Epidermal melanocyte (primary cell): Measurements from ENCODE around the gene CCDC51.
"Not testable (repeated sequence)": the region's sequence is repeated elsewhere in the genome, so short reads cannot be mapped to it uniquely, and the experiment has no call there.

Experiments used
- DNase-seq: peaks from one replicate; pipeline ENCODE4 v3.0.0; 2011; ENCODE audit warnings: low spot score; ENCODE audit not compliant: insufficient read length

The CCDC51 gene

DNA sequence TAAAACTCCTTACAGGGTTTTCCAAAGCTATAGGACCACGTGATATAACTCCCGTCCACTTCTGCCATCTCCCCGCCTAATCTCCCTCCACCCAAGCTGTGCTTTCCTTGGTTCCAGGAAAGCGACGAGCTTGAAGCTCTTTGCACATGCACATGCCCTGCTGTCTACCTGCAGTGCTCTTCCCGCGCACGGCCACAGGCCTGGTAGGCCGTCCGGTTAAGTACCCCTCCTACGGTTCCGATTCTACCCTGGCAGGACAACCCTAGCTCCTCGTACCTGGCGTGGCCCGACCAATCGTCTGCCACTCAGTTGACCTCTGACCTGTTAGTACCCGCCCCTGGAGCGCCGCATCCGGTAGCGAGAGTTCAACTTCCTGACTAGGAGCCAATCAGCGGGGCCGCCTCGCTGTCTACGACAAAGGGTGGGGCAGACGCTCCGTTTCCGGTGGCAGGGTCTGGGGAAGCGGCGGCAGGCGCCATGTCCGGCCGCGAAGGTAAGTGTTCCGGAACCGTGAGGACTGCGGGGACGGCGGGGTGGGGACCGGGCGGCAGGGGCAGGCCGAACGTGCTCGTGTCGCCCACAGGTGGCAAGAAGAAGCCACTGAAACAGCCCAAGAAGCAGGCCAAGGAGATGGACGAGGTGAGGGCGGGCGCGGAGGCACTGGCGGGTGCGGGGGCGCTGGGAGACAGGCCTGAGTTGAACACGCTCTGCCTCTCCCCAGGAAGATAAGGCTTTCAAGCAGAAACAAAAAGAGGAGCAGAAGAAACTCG, at the start of gene CCDC51, which contains the start of gene TMA7:
TSS of gene CCDC51 (minus strand) at position 300 of the 770 bp plus-strand sequence. CDS start 4,991 bp downstream, outside the sequence.
TSS of gene TMA7 (plus strand) at position 438 of the 770 bp plus-strand sequence. CDS start at position 478, 40 bp downstream.
- DNase-seq, result peak; percentile 97

- no peak for DNase-seq
These were observed 47.0 kb upstream of the CCDC51 start for GRCh38 chr3:48486952-48487351.

DNA sequence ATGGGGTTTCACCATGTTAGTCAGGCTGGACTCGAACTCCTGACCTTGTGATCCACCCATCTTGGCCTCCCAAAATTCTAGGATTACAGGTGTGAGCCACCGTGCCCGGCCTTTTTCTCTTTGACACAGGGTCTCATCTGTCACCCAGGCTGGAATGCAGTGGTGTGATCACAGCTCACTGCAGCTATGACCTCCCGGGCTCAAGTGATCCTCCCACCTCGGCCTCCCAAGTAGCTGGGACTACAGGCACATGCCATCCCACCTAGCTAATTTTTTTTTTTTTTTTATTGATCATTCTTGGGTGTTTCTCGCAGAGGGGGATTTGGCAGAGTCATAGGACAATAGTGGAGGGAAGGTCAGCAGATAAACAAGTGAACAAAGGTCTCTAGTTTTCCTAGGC, 42.9 kb upstream of the CCDC51 start:
- DNase-seq, result not testable (repeated sequence)

DNA sequence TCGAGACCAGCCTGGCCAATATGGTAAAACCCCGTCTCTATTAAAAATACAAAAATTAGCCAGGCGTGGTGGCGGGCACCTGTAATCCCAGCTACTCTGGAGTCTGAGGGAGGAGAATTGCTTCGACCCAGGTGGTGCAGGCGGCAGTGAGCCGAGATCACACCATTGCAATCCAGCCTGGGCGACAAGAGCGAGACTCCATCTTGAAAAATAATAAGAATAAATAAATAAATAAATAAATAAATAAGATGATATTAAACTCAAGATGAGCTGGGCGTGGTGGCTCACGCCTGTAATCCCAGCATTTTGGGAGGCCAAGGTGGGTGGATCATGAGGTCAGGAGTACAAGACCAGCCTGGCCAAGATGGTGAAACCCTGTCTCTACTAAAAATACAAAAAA, 41.0 kb upstream of the CCDC51 start:
- not testable (repeated sequence) for DNase-seq

DNA sequence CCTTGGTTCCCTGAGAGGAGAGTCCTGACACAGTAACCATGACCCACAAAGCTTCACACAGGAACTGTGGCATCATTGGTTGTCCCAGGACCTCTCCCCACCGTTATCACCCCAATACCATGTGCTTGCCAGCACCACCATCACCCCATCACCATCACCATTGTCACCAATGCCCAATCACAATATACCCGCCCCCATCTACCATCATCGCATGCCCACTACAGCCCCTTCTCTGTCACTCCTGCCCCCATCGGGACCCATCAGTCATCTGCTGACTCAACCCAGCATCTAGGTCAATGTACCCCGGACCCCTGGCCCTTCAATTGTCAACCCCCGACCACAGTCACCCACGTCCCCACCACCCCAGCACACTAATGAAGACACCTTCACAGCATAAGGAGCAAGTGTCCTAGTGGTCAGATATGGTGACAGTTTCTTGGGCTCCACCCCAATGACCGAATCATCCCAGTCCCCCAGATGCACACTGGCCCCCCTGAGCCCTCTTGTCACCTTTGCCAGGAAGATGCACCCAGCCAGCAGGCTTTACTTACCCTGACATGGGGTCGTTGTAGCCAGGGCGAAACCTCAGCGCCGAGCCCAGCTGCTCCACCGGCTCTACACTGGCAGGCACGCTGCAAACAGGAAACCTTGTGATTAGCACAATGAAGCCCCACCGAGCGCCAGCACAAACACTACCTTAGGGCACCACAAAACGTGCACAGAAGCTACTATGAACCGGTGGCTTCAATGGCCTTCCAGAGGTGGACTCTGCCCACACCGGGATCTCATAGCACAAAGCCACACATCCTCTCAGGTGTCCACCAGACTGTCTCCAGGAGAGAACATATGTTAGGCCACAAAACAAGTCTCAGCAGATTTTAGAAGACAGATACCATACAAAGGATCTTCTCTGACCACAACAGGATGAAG, 39.0 kb upstream of the CCDC51 start:
- no peak for DNase-seq

- no peak for DNase-seq
These were observed 38.1 kb upstream of the CCDC51 start for GRCh38 chr3:48477959-48478520.

DNA sequence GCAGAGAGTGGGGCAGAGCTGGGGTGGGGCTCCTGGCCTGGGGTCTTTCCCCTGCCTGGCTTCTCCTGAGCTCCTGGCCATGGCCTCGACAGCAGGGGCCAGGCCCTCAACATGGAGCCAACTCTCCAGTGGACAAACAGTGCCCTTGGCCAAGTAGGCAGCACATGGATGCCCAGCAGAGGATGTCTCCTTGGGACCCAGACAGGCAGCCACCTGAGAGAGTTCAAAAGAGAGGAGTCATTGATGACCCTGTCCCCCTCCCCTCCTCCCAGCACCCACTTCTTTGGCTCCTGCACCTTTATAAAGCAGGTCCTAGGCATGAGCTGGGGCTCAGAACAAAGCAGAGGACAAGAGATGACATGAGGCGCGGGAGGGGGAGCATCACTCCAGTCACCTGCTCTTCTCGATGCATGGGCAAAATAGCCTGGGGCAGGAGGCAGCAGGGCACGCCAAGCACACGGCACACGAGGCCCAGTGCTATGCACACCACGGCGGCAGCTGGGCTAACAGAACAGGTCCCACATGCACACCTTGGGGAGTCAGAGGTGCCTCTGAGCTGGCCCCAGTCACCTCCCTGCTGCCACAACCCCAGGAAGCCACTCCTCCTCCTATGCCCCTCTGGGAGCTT, 36.6 kb upstream of the CCDC51 start:
- no peak for DNase-seq

GRCh38 chr3:48475188-48475587, 35.3 kb upstream of the CCDC51 start:
- no peak for DNase-seq

DNA sequence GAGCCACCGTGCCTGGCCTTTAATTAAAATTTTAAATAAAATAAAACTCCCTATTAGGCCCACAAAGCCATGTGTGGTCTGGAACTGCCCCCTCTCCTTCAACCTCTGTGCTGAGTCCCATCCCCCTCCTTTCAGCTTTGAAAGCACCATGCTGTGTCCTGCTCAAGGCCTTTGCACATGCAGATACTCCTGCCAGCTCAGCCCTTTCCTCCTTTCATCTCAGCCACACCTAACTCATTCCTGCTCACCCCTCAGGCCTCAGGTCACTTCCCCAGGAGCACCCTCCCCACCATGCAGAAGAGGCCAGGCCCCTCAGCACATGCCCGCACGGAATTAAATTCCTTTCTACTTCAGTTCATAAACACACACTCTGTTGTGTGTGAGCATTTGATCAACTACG, 34.7 kb upstream of the CCDC51 start:
- DNase-seq, result no peak

- DNase-seq, result not testable (repeated sequence)
These were observed 34.1 kb upstream of the CCDC51 start for GRCh38 chr3:48474031-48474430.

DNA sequence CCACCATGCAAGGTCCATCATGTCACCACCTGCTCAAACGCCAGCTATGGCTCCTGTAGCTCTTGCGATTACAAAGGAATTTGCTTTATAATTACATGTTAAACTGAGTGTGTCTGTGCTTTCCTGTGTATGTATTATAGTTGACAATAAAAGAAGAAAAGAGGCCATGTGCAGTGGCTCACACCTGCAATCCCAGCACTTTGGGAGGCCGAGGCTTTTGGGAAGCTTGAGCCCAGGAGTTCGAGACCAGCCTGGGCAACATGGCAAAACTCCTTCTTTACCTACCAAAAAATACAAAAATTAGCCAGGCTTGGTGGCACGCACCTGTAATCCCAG, 33.7 kb upstream of the CCDC51 start:
- DNase-seq, result no peak

GRCh38 chr3:48472923-48473616, 33.2 kb upstream of the CCDC51 start:
- DNase-seq, result peak; percentile 84

GRCh38 chr3:48472673-48472922, 32.7 kb upstream of the CCDC51 start:
- DNase-seq, result no peak

GRCh38 chr3:48470286-48470685, 30.4 kb upstream of the CCDC51 start:
- DNase-seq, result no peak

GRCh38 chr3:48469046-48469915, 29.4 kb upstream of the CCDC51 start:
- no peak for DNase-seq

GRCh38 chr3:48468329-48468731, 28.4 kb upstream of the CCDC51 start:
- no peak for DNase-seq

GRCh38 chr3:48467473-48468267, 27.8 kb upstream of the CCDC51 start:
- no peak for DNase-seq

- DNase-seq, result no peak
These were observed 27.2 kb upstream of the CCDC51 start for GRCh38 chr3:48467110-48467454.

- DNase-seq, result no peak
These were observed 26.6 kb upstream of the CCDC51 start for GRCh38 chr3:48466386-48467109.
